Measurements from ENCODE around the gene TAPBP. TPM values are rescaled to one million over a fixed set of nuclear protein-coding genes. Genes with fewer than 3 reads are reported as not detected.
A peak's percentile ranks its signal among the peaks of the same experiment; 100 is the strongest.

Gene TAPBP
- total and polyA plus RNA-seq, 2 of the 8 experiments (the other 6 are each of a cell fraction or from before 2014, with no cell fraction given): 24.5 to 35.4 TPM

DNA sequence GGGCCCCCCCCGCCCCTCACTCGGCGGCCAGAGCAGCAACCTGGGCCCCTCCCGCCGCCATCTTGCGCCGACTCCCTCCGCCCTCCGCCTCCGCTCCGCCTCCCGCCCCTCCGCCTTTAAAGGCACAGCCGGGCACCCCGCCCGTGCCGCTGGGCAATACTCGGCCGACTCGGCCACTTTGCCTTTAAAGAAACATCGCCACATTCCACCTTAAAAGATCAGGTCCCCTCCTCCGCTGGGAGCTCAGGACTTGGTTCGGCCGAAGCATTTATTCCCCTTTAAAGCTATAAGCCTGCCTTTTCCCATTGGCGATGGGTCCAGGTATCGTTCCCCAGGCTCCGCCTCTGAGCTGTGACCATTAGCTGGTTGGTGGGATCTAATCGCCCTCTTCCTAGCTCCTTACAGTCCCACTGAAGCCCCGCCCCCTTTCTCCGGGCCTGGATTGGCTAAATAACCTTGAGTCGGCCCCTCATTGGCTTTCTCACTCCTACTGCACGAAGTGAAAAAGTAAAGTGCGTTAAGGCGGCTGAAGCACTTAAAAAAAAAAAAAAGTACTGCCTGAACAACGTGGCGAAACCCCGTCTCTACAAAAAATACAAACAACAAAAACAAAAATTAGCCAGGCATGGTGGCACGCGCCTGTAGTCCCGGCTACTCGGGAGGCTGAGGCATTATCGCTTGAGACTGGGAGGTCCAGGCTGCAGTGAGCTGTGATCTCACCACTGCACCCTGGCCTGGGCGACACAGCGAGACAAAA is 4.0 kb upstream of the TAPBP start, which contains the start of gene ZBTB22 (continued):
- TF ChIP-seq, protein P1, sequence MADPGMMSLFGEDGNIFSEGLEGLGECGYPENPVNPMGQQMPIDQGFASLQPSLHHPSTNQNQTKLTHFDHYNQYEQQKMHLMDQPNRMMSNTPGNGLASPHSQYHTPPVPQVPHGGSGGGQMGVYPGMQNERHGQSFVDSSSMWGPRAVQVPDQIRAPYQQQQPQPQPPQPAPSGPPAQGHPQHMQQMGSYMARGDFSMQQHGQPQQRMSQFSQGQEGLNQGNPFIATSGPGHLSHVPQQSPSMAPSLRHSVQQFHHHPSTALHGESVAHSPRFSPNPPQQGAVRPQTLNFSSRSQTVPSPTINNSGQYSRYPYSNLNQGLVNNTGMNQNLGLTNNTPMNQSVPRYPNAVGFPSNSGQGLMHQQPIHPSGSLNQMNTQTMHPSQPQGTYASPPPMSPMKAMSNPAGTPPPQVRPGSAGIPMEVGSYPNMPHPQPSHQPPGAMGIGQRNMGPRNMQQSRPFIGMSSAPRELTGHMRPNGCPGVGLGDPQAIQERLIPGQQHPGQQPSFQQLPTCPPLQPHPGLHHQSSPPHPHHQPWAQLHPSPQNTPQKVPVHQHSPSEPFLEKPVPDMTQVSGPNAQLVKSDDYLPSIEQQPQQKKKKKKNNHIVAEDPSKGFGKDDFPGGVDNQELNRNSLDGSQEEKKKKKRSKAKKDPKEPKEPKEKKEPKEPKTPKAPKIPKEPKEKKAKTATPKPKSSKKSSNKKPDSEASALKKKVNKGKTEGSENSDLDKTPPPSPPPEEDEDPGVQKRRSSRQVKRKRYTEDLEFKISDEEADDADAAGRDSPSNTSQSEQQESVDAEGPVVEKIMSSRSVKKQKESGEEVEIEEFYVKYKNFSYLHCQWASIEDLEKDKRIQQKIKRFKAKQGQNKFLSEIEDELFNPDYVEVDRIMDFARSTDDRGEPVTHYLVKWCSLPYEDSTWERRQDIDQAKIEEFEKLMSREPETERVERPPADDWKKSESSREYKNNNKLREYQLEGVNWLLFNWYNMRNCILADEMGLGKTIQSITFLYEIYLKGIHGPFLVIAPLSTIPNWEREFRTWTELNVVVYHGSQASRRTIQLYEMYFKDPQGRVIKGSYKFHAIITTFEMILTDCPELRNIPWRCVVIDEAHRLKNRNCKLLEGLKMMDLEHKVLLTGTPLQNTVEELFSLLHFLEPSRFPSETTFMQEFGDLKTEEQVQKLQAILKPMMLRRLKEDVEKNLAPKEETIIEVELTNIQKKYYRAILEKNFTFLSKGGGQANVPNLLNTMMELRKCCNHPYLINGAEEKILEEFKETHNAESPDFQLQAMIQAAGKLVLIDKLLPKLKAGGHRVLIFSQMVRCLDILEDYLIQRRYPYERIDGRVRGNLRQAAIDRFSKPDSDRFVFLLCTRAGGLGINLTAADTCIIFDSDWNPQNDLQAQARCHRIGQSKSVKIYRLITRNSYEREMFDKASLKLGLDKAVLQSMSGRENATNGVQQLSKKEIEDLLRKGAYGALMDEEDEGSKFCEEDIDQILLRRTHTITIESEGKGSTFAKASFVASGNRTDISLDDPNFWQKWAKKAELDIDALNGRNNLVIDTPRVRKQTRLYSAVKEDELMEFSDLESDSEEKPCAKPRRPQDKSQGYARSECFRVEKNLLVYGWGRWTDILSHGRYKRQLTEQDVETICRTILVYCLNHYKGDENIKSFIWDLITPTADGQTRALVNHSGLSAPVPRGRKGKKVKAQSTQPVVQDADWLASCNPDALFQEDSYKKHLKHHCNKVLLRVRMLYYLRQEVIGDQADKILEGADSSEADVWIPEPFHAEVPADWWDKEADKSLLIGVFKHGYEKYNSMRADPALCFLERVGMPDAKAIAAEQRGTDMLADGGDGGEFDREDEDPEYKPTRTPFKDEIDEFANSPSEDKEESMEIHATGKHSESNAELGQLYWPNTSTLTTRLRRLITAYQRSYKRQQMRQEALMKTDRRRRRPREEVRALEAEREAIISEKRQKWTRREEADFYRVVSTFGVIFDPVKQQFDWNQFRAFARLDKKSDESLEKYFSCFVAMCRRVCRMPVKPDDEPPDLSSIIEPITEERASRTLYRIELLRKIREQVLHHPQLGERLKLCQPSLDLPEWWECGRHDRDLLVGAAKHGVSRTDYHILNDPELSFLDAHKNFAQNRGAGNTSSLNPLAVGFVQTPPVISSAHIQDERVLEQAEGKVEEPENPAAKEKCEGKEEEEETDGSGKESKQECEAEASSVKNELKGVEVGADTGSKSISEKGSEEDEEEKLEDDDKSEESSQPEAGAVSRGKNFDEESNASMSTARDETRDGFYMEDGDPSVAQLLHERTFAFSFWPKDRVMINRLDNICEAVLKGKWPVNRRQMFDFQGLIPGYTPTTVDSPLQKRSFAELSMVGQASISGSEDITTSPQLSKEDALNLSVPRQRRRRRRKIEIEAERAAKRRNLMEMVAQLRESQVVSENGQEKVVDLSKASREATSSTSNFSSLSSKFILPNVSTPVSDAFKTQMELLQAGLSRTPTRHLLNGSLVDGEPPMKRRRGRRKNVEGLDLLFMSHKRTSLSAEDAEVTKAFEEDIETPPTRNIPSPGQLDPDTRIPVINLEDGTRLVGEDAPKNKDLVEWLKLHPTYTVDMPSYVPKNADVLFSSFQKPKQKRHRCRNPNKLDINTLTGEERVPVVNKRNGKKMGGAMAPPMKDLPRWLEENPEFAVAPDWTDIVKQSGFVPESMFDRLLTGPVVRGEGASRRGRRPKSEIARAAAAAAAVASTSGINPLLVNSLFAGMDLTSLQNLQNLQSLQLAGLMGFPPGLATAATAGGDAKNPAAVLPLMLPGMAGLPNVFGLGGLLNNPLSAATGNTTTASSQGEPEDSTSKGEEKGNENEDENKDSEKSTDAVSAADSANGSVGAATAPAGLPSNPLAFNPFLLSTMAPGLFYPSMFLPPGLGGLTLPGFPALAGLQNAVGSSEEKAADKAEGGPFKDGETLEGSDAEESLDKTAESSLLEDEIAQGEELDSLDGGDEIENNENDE (IDR thresholded peaks at IDR 0.05; ENCODE audit: insufficient replicate concordance, low read length): no peak
- TF ChIP-seq RNF2 (IDR thresholded peaks at IDR 0.05; ENCODE audit: borderline replicate concordance, low read depth, low read length, missing control alignments, poor library complexity, severe bottlenecking): no peak
- TF ChIP-seq TEAD4 (IDR thresholded peaks at IDR 0.05; ENCODE audit: low read depth, low read length): peak; percentile 58; the same call in 1 of the 2 replicates
- TF ChIP-seq PHF8 (conservative IDR thresholded peaks at IDR 0.05; ENCODE audit: low read depth, low read length): peak; percentile 53
- no peak for TF ChIP-seq RBBP5 (IDR thresholded peaks at IDR 0.05; ENCODE audit: borderline replicate concordance, low read depth, low read length)
- peak; percentile 18; the same call in 1 of the 2 replicates for TF ChIP-seq EGR1 (IDR thresholded peaks at IDR 0.05; ENCODE audit: borderline replicate concordance, low read depth, low read length)
- TF ChIP-seq HDAC2 (IDR thresholded peaks at IDR 0.05; ENCODE audit: borderline replicate concordance in 1 of 2, low read depth in 2 of 2, low read length in 2 of 2): no peak
- TF ChIP-seq TCF12 (IDR thresholded peaks at IDR 0.05; ENCODE audit: low read depth, low read length): no peak
- TF ChIP-seq TBP (IDR thresholded peaks at IDR 0.05; ENCODE audit: low read depth, low read length): peak; percentile 53; the same call in 1 of the 2 replicates

Measured in H1 (cell line).